RWPE2 (cell line): ENCODE results near the gene POP5.

Experiments used
- ATAC-seq: fragments of 200-7000 bp; cut with Tn5 transposase; 3 replicates; pipeline ENCODE4 v1.9.1; 2021; ENCODE audit warnings: low read depth
- DNase-seq: peaks from one replicate; pipeline ENCODE4 v3.0.0-alpha.2; 2020; ENCODE audit warnings: low spot score
- H3K27ac ChIP-seq: fragments of 450-650 bp; 2 replicates; pipeline ENCODE4 v1.5.1; 2017; ENCODE audit warnings: mild to moderate bottlenecking; ENCODE audit not compliant: poor library complexity, severe bottlenecking
- H3K27me3 ChIP-seq: fragments of 250-450 bp; sonication (Bioruptor Pico); 2 replicates; pipeline ENCODE4 v1.5.1; 2021; ENCODE audit warnings: mild to moderate bottlenecking, moderate library complexity; ENCODE audit not compliant: insufficient read depth, poor library complexity, severe bottlenecking
- H3K36me3 ChIP-seq: fragments of 250-450 bp; sonication (Bioruptor Pico); 2 replicates; pipeline ENCODE4 v1.5.1; 2020; ENCODE audit warnings: low read depth, mild to moderate bottlenecking, moderate library complexity
- H3K4me1 ChIP-seq: fragments of 250-450 bp; sonication (Bioruptor Pico); 2 replicates; pipeline ENCODE4 v1.5.1; 2021; ENCODE audit warnings: mild to moderate bottlenecking, moderate library complexity; ENCODE audit not compliant: insufficient read depth, poor library complexity, severe bottlenecking
- H3K4me3 ChIP-seq: fragments of 250-450 bp; sonication (Bioruptor Pico); 2 replicates; pipeline ENCODE4 v1.5.1; 2021; ENCODE audit warnings: mild to moderate bottlenecking, moderate library complexity; ENCODE audit not compliant: severe bottlenecking
- H3K9me3 ChIP-seq: fragments of 250-450 bp; sonication (Bioruptor Pico); 2 replicates; pipeline ENCODE4 v1.5.1; 2021; ENCODE audit warnings: mild to moderate bottlenecking, moderate library complexity; ENCODE audit not compliant: severe bottlenecking
- CTCF ChIP-seq: fragments of 450-650 bp; IDR thresholded peaks from one replicate; pipeline ENCODE4 v1.5.1; 2017; ENCODE audit warnings: mild to moderate bottlenecking, moderate library complexity; ENCODE audit not compliant: poor library complexity, severe bottlenecking

POP5 gene

GRCh38 chr12:120596901-120597300 is 15.7 kb upstream of the POP5 start:
- H3K27me3 ChIP-seq, result no peaks in the 10 kb centered on the region
- no peak for TF ChIP-seq CTCF
- no peaks in the 10 kb centered on the region for H3K9me3 ChIP-seq
- H3K4me3 ChIP-seq, result no peak overlapping the region
- ATAC-seq, result no peak
- H3K4me1 ChIP-seq, result no peaks in the 10 kb centered on the region
- no peak overlapping the region for H3K27ac ChIP-seq
- H3K36me3 ChIP-seq, result no peaks in the 10 kb centered on the region
- DNase-seq, result no peak

GRCh38 chr12:120592121-120593049 is 11.2 kb upstream of the POP5 start:
- no peak for ATAC-seq
- TF ChIP-seq CTCF, result no peak
- H3K9me3 ChIP-seq, result no peaks in the 10 kb centered on the region

GRCh38 chr12:120590741-120591407 is 9.7 kb upstream of the POP5 start:
- no peak for TF ChIP-seq CTCF
- H3K4me3 ChIP-seq, result no peak overlapping the region
- H3K27me3 ChIP-seq, result no peaks in the 10 kb centered on the region
- H3K9me3 ChIP-seq, result no peaks in the 10 kb centered on the region
- DNase-seq, result no peak
- no peaks in the 10 kb centered on the region for H3K4me1 ChIP-seq
- H3K36me3 ChIP-seq, result no peaks in the 10 kb centered on the region
- no peak overlapping the region for H3K27ac ChIP-seq
- no peak for ATAC-seq

More at GRCh38 chr12:120592121-120593049, 11.2 kb upstream of the POP5 start:
- Histone ChIP-seq H3K4me1 (no peaks in the 10 kb centered on the region), H3K36me3 (no peaks in the 10 kb centered on the region), H3K27me3 (no peaks in the 10 kb centered on the region), H3K27ac (no peak overlapping the region), H3K4me3 (no peak overlapping the region)
- no peak for DNase-seq

- H3K36me3 ChIP-seq, result no peaks in the 10 kb centered on the region
- no peak for ATAC-seq
- no peaks in the 10 kb centered on the region for H3K4me1 ChIP-seq
- no peak for TF ChIP-seq CTCF
- no peak for DNase-seq
- H3K9me3 ChIP-seq, result no peaks in the 10 kb centered on the region
- no peak overlapping the region for H3K4me3 ChIP-seq
- H3K27ac ChIP-seq, result no peak overlapping the region
- no peaks in the 10 kb centered on the region for H3K27me3 ChIP-seq
These were observed 8.0 kb upstream of the POP5 start for GRCh38 chr12:120588948-120589930.
